GM08714 (cell line): ENCODE measurements around the gene UGT1A8.
"Not testable (repeated sequence)": the region's sequence is repeated elsewhere in the genome, so short reads cannot be mapped to it uniquely, and the experiment has no call there.

Experiments used
- H3K4me3 ChIP-seq: fragments of 200-500 bp; sonication (Bioruptor generic); 2 replicates; pipeline ENCODE4 v1.5.1; 2014; ENCODE audit warnings: mild to moderate bottlenecking, low read length, inconsistent platforms
- ZNF274 ChIP-seq: IDR thresholded peaks from 2 replicates; pipeline ENCODE4 v1.6.1; 2012; ENCODE audit warnings: mild to moderate bottlenecking, low read depth, low read length

UGT1A8 gene

DNA sequence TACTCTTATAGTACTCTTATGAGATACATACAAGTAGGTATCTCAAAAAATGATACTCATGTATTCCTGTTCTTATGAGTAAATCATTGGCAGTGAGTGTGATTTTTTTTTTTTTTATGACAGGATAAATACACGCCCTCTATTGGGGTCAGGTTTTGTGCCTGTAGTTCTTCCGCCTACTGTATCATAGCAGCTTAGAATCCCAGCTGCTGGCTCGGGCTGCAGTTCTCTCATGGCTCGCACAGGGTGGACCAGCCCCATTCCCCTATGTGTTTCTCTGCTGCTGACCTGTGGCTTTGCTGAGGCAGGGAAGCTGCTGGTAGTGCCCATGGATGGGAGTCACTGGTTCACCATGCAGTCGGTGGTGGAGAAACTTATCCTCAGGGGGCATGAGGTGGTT, at the start of gene UGT1A8:
Gene UGT1A8, plus strand, starts transcription at position 158 of the 400 bp plus-strand sequence. Its CDS starts 75 bp downstream, at position 233.
- not testable (repeated sequence) for H3K4me3 ChIP-seq

DNA sequence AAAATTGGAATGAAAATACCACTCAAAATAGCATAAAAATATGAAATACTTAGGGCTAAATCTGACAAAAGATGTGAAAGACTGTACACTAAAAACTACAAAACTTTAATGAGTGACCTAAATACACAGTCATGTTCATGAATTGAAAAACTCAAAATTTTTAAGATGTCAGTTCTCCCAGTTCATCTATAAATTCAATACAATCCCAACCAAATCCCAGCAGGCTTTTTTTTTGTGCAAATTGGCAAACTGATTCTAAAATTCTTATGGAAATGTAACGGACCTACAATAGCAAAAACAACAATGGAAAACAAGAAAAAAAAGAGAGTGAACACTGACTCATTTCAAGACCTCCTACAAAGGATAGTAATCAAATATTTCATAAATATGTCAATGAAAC, 46.4 kb upstream of the UGT1A8 start:
- TF ChIP-seq ZNF274 = no peak
- no peak overlapping the region for H3K4me3 ChIP-seq

DNA sequence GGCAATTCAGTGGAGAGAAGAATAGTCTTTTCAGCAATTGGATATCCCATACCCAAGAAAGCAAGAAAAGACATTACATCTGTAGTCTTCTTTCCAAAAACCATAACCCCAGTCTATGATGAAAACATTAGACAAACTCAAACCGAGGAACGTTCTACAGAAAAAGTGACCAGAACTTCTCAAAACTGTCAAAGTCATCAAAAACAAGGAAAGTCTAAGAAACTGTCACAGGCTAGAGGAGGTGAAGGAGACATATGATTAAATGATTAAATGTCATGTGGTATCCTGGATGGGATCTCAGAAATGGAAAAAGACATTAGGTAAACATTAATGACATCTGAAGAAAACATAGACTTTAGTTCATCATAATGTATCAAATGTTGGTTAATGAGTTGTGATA, 46.0 kb upstream of the UGT1A8 start:
- TF ChIP-seq ZNF274 = no peak
- no peak overlapping the region for H3K4me3 ChIP-seq

DNA sequence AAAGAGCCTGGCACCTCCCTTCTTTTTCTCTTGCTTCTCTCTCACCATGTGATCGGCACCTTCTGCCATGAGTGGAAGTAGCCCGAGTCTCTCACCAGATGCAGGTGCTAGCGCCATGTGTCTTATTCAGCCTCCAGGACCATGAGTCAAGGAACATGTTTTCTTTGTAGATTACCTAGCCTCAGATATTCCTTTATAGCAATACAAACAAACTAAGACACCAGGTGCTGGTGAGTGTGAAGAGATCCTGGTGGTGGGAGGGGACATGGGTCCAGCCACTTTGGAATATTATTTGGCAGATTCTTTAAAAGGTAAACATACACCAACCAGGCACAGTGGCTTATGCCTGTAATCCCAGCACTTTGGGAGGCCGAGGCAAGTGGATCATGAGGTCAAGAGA, 45.0 kb upstream of the UGT1A8 start:
- H3K4me3 ChIP-seq = no peak overlapping the region
- no peak for TF ChIP-seq ZNF274

DNA sequence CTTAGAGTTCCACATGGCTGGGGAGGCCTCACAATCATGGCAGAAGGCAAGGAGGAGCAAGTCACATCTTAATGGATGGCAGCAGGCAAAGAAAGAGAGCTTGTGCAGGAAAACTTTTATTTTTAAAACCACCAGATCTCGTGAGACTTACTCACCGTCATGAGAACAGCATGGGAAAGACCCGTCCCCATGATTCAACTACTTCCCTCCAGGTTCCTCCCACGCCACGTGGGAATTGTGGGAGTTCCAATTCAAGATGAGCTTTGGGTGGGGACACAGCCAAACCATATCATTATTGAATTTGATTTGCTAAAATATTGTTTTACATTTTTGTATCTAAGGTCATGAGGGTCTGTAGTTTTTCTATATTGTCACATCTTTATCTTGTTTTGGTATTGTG, 40.1 kb upstream of the UGT1A8 start:
- H3K4me3 ChIP-seq = not testable (repeated sequence)

DNA sequence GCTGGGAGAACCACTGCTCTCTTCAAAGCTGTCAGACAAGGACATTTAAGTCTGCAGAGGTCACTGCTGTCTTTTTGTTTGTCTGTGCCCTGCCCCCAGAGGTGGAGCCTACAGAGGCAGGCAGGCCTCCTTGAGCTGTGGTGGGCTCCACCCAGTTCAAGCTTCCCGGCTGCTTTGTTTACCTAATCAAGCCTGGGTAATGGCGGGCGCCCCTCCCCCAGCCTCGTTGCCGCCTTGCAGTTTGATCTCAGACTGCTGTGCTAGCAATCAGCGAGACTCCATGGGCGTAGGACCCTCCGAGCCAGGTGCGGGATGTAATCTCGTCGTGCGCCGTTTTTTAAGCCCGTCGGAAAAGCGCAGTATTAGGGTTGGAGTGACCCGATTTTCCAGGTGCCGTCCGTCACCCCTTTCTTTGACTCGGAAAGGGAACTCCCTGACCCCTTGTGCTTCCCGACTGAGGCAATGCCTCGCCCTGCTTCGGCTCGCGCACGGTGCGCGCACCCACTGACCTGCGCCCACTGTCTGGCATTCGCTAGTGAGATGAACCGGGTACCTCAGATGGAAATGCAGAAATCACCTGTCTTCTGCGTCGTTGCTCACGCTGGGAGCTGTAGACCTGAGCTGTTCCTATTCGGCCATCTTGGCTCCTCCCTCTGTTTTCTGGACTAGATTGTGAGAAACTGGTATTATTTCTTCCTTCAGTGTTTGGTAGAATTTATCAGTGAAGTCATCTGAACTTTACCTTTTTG, 34.0 kb upstream of the UGT1A8 start:
- not testable (repeated sequence) for H3K4me3 ChIP-seq

DNA sequence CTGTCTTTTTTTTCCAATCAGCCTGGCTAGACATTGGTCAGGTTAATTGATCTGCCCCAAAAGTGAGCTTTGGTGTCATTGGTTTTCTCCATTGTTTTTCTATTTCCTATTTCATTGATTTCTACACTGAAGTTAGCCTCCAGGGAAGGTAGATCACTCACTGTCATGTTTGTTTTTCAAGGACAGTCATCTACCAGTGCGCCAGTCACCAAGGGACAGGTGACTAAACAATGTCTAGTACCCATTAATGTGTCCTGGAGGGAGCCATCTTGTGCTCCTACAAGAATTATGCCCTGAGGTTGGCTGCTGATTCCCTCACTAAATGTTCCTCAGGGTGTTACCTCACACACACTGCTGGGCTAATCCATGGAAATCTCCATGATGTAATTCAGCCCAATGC, 33.2 kb upstream of the UGT1A8 start:
- TF ChIP-seq ZNF274 = no peak
- no peak overlapping the region for H3K4me3 ChIP-seq

DNA sequence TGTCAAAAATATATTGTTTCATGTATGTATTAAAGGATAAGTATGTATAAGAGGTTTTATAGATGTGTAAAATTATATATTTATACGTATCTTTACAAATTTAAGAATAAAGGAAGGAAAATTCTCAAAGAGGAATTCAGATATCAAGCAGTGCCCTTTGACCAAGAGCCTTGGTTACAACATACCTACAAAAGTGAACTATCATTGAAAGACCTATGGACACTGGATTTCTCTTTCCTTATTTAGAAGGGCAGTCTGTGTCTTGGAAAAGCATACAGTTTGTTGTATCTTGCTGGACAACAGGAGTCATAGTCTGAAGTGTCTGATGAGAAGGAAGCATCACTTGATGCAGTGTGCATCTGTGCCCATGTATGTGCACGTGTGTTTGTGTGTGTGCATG, 29.0 kb upstream of the UGT1A8 start:
- TF ChIP-seq ZNF274 = no peak
- no peak overlapping the region for H3K4me3 ChIP-seq

DNA sequence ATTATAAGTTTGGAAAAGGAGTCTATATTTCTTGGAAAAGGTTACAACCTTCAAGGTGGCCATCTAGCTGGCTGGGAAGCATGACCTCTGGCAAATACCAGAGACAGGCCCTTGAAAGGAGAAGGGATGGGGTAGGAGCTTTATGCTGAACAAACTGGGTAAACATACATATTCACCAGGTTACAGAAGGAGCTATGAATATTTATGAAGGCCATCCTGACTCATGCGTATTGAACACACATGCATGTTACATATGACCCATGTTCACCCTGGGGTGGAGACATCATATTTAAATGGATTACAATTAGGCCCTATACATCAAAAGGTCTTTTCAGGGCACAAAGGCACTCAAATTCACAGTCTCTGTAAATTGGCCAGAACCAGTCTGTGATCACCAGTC, 24.7 kb upstream of the UGT1A8 start:
- H3K4me3 ChIP-seq = not testable (repeated sequence)

DNA sequence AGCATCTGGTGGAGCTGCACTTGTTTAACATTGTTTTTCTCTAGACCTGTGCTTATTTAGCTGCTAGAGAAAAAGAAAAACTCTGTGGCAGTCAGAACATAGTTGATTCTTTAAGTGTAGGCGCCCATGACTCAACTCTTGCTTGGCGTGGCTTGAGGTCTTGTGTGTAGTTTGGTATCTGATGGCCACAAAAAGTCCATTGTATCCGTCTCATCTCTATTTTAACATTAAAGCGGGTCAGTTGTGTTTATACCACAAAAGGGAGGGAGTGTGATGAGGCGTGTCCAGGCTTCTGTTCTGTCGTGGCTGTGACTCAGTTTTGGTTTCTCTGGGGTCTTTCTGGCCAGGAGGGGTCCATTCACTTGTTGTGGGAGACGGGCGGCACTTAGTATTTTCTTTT, 24.2 kb upstream of the UGT1A8 start:
- no peak for TF ChIP-seq ZNF274
- no peak overlapping the region for H3K4me3 ChIP-seq

DNA sequence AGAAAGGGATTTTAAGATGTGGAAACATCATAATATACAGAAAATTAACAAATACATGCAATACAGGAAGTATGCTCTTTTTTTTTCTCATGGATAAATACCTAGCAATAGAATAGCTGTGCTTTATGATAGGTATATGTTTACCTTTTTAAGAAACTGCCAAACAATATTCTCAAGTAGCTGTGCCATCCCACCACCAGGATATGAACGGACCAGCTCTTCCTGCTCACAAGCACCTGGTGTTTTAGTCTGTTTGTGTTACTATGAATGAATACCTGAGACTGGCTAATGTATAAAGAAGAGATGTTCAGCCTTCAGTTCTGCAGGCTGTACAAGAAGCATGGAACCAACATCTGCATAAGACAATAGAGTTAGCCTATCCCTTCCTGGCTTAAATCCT, 19.9 kb upstream of the UGT1A8 start:
- no peak for TF ChIP-seq ZNF274
- H3K4me3 ChIP-seq = no peak overlapping the region

DNA sequence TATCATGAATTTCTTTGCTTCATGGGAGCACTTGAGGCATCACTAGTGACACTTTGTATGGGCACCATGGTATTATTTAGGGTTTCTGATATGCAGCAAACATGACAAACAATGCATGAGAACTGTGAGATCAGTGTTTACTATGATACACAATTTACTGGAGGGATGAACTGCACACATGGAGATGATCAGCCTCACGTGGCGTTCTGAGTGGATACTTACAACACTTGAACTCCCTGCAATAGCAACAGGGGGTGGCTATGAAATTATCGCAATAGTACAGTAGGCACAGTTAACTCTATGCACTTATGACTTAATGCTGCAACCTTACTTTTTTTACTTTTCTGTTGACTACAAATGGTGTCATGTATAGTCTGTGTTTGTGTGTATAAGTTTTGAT, 18.5 kb upstream of the UGT1A8 start:
- no peak for TF ChIP-seq ZNF274
- no peak overlapping the region for H3K4me3 ChIP-seq

DNA sequence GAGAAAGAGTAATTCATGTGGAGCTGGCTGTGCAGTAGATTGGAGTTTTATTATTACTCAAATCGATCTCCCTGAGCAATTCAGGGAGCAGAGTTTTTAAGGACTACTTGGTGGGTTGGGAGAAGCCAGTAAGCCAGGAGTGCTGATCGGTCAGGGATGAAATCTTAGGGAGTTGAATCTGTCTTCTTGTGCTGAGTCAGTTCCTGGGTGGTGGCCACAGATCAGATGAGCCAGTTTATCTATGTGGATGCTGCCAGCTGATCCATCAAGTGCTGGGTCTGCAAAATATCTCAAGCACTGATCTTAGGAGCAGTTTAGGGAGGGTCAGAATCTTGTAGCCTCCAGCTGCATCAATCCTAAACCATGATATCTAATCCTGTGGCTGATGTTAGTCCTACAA, 17.0 kb upstream of the UGT1A8 start:
- H3K4me3 ChIP-seq = no peak overlapping the region
- TF ChIP-seq ZNF274 = no peak

DNA sequence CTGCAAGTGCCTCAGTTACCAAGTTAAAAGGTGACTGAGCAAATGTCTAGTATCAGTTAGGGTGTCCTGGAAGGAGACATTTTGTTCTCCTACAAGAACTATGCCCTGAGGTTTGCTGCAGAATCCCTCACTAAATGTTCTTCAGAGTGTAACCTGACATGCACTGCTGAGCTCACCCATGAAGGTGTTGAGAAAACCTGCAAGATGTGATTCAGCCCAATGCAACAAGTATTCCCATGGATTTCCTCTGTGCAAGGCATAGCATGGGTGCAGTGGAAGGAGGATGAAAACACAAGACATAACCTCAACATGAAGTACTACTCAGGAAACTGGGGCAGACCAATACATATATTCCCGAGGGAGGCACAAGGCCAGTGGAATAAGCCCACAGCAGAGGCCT, 15.4 kb upstream of the UGT1A8 start:
- TF ChIP-seq ZNF274 = no peak
- no peak overlapping the region for H3K4me3 ChIP-seq

DNA sequence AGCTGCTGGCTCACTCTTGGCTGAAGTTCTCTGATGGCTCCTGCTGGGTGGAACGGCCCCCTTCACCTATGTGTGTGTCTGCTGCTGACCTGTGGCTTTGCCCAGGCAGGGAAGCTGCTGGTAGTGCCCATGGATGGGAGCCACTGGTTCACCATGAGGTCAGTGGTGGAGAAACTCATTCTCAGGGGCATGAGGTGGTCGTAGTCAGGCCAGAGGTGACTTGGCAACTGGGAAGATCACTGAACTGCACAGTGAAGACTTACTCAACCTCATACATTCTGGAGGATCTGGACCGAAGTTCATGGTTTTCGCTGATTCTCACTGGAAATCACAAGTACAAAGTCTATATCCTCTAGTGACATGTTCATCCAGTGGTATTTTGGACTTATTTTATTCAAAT, 13.9 kb upstream of the UGT1A8 start:
- no peak for TF ChIP-seq ZNF274
- no peak overlapping the region for H3K4me3 ChIP-seq

DNA sequence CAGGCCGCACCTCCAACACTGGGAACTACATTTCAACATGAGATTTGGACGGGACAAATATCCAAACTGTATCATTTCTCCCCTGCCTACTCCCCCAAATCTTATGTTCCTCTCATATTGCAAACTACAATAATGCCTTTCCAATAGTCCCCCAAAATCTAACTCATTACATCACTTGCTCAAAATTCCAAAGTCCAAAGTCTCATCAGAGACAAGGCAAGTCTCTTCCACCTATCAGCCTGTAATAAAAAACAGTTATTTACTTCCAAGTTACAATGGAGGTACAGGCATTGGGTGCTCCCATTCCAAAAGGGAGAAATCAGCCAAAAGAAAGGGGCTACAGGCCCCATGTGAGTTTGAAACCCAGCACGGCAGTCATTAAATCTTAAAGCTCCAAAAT, 12.6 kb upstream of the UGT1A8 start:
- no peak for TF ChIP-seq ZNF274
- no peak overlapping the region for H3K4me3 ChIP-seq
